Endothelial cell of umbilical vein (primary cell): ENCODE results near the gene KIF15.

Experiments
- CTCF ChIP-seq, 2 donors: IDR thresholded peaks; 1 replicate in 1 of 2; 2 replicates in 1 of 2; pipeline ENCODE4 v1.5.1; 2011; ENCODE audit warnings: low read length in 2 of 2, mild to moderate bottlenecking in 2 of 2, moderate library complexity in 2 of 2, control low read depth in 1 of 2, inconsistent platforms in 1 of 2, low read depth in 1 of 2; ENCODE audit not compliant: insufficient read depth in 1 of 2; ENCODE audit errors: extremely low read depth in 1 of 2
- MYC ChIP-seq: IDR thresholded peaks from one replicate; pipeline ENCODE4 v1.6.1; 2011; ENCODE audit warnings: mild to moderate bottlenecking, low read depth, low read length
- POLR2A ChIP-seq: IDR thresholded peaks from 2 replicates; pipeline ENCODE4 v1.6.1; 2012; ENCODE audit warnings: low read depth, mild to moderate bottlenecking, control low read depth, low read length

DNA sequence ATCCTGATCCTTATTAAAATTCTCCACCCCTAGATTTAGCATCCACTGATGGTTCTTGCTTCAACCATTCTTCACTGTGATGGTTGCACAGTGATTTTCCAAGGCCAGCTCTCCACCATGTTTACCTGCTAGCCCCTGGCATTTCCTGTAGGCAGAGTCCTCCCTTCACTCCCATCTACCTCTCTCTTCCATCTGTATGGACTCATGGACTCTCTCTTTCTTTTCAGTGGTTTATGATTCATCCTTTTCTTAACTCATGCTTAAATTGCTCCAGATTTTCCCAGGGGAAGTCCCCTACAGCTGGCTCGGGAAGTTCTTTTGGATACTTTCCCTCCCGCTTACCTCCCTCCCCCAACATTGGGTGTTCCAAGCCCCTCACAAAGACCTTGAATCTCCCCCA, 131.5 kb downstream of the KIF15 start:
- TF ChIP-seq CTCF (IDR thresholded peaks at IDR 0.05; ENCODE audit: extremely low read depth in 1 of 2, insufficient read depth in 1 of 2, low read depth in 1 of 2, low read length in 2 of 2) (no peak), MYC (no peak), POLR2A (no peak)
